ENCODE measurements around the gene CSF2RB.

DNA sequence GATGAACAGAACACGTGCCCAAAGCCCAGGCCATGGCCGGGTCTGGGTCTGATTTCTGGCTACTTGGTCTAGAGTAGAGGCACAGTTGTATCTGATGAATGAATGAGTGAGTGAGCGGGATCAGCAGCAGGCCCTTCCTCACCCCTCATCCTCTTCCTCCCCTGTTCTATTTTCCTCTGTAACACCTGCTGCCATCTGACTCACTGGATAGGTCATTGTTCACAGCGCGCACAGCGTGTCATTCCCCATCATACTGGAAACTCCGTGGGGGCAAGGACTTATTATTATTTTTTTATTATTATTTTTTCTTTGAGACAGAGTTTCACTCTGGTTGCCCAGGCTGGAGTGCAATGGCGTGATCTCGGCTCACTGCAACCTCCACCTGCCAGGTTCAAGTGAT, 38.7 kb upstream of the CSF2RB start:
- TF ChIP-seq, protein P1, sequence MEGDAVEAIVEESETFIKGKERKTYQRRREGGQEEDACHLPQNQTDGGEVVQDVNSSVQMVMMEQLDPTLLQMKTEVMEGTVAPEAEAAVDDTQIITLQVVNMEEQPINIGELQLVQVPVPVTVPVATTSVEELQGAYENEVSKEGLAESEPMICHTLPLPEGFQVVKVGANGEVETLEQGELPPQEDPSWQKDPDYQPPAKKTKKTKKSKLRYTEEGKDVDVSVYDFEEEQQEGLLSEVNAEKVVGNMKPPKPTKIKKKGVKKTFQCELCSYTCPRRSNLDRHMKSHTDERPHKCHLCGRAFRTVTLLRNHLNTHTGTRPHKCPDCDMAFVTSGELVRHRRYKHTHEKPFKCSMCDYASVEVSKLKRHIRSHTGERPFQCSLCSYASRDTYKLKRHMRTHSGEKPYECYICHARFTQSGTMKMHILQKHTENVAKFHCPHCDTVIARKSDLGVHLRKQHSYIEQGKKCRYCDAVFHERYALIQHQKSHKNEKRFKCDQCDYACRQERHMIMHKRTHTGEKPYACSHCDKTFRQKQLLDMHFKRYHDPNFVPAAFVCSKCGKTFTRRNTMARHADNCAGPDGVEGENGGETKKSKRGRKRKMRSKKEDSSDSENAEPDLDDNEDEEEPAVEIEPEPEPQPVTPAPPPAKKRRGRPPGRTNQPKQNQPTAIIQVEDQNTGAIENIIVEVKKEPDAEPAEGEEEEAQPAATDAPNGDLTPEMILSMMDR (IDR thresholded peaks at IDR 0.05; ENCODE audit: extremely low read depth in 1 of 2, insufficient read depth in 1 of 2, low read depth in 1 of 2, low read length in 2 of 2) = no peak
- TF ChIP-seq EZH2 (IDR thresholded peaks at IDR 0.05; ENCODE audit: borderline replicate concordance, low read depth, low read length, severe bottlenecking) (no peak), MAX (IDR thresholded peaks at IDR 0.05; ENCODE audit: insufficient read depth, insufficient read length) (no peak), MYC (IDR thresholded peaks at IDR 0.05; ENCODE audit: low read depth, low read length) (no peak), POLR2AphosphoS5 (IDR thresholded peaks at IDR 0.05; ENCODE audit: insufficient read depth, low read depth, low read length) (no peak), POLR2A (IDR thresholded peaks at IDR 0.05; ENCODE audit: low read depth, low read length) (no peak), FOS (IDR thresholded peaks at IDR 0.05; ENCODE audit: borderline replicate concordance, insufficient read depth, low read length) (no peak), JUN (IDR thresholded peaks at IDR 0.05; ENCODE audit: borderline replicate concordance, insufficient read depth, insufficient read length, low read depth) (no peak)
